ENCODE results near the gene TMEM38B.

DNA sequence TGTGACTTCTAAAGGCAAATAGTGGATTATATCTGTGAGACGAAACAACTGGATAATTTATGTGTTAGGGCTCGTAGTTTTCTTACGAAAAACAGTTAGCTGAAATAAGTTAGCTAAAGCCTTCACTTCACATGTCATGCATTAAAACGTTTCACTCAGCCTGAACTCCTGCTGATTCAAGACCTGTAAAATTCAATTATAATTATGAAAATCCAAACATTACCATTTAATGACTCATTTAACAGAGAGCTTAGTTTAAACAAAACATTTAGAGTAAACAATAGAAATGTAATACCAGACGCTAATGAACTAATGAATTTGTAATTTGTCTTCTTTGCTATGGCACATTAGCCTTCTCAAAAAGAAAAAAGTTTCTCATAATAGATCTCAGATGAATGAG lies 30.4 kb upstream of the TMEM38B start:
- TF ChIP-seq, protein P1, sequence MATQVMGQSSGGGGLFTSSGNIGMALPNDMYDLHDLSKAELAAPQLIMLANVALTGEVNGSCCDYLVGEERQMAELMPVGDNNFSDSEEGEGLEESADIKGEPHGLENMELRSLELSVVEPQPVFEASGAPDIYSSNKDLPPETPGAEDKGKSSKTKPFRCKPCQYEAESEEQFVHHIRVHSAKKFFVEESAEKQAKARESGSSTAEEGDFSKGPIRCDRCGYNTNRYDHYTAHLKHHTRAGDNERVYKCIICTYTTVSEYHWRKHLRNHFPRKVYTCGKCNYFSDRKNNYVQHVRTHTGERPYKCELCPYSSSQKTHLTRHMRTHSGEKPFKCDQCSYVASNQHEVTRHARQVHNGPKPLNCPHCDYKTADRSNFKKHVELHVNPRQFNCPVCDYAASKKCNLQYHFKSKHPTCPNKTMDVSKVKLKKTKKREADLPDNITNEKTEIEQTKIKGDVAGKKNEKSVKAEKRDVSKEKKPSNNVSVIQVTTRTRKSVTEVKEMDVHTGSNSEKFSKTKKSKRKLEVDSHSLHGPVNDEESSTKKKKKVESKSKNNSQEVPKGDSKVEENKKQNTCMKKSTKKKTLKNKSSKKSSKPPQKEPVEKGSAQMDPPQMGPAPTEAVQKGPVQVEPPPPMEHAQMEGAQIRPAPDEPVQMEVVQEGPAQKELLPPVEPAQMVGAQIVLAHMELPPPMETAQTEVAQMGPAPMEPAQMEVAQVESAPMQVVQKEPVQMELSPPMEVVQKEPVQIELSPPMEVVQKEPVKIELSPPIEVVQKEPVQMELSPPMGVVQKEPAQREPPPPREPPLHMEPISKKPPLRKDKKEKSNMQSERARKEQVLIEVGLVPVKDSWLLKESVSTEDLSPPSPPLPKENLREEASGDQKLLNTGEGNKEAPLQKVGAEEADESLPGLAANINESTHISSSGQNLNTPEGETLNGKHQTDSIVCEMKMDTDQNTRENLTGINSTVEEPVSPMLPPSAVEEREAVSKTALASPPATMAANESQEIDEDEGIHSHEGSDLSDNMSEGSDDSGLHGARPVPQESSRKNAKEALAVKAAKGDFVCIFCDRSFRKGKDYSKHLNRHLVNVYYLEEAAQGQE (IDR thresholded peaks at IDR 0.05; ENCODE audit: unreplicated experiment): no peak
- TF ChIP-seq, protein P2, sequence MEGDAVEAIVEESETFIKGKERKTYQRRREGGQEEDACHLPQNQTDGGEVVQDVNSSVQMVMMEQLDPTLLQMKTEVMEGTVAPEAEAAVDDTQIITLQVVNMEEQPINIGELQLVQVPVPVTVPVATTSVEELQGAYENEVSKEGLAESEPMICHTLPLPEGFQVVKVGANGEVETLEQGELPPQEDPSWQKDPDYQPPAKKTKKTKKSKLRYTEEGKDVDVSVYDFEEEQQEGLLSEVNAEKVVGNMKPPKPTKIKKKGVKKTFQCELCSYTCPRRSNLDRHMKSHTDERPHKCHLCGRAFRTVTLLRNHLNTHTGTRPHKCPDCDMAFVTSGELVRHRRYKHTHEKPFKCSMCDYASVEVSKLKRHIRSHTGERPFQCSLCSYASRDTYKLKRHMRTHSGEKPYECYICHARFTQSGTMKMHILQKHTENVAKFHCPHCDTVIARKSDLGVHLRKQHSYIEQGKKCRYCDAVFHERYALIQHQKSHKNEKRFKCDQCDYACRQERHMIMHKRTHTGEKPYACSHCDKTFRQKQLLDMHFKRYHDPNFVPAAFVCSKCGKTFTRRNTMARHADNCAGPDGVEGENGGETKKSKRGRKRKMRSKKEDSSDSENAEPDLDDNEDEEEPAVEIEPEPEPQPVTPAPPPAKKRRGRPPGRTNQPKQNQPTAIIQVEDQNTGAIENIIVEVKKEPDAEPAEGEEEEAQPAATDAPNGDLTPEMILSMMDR (conservative IDR thresholded peaks at IDR 0.05; ENCODE audit: low read depth in 2 of 2): no peak
- TF ChIP-seq POLR2AphosphoS5 (IDR thresholded peaks at IDR 0.05; ENCODE audit: low read depth) (no peak), JUNB (IDR thresholded peaks at IDR 0.05; ENCODE audit: unreplicated experiment) (no peak), STAT1 (IDR thresholded peaks at IDR 0.05; ENCODE audit: unreplicated experiment) (no peak)

All from GM23338 (cell line).